ENCODE measurements around the gene ABCC1. TPM values are rescaled to one million over a fixed set of nuclear protein-coding genes. Genes with fewer than 3 reads are reported as not detected.

Gene ABCC1
- total and polyA plus RNA-seq, 2 of the 8 experiments (the other 6 are each of a cell fraction or from before 2014, with no cell fraction given): 42.6 to 66.8 TPM

GRCh38 chr16:16159662-16160061, 210.2 kb downstream of the ABCC1 start:
- Histone ChIP-seq H3K4me2 (ENCODE audit: insufficient read depth in 1 of 2, low read depth in 2 of 2, low read length in 2 of 2) (no peak overlapping the region), H3K79me2 (ENCODE audit: control insufficient read depth in 1 of 2, insufficient read depth in 2 of 2, low read length in 2 of 2) (no peaks in the 10 kb centered on the region), H3K27ac (ENCODE audit: low read depth, low read length) (no peak overlapping the region), H3K14ac (ENCODE audit: insufficient read length) (no peak overlapping the region), H3K79me1 (ENCODE audit: low read depth, low read length) (no peaks in the 10 kb centered on the region), H3K23ac (ENCODE audit: insufficient read length) (no peak overlapping the region), H2BK12ac (ENCODE audit: low read depth, low read length) (no peak overlapping the region), H2AK5ac (ENCODE audit: low read depth, low read length) (no peak overlapping the region), H3K4me3 (ENCODE audit: extremely low read depth in 1 of 4, insufficient read depth in 2 of 4, low read depth in 3 of 4, low read length in 4 of 4) (no peak overlapping the region), H3K23me2 (ENCODE audit: low read depth, low read length) (peaks cover 6% of the 10 kb centered on the region; the same call in 1 of the 2 replicates), H3K56ac (replicated peaks; ENCODE audit: insufficient read length, low read depth, low read length) (no peak overlapping the region), H4K8ac (ENCODE audit: extremely low read depth, insufficient read depth, low read length) (no peak overlapping the region), H3K4ac (replicated peaks; ENCODE audit: insufficient read length, low read depth, low read length) (no peak overlapping the region), H2BK120ac (replicated peaks; ENCODE audit: low read depth, low read length) (no peak overlapping the region), H4K91ac (replicated peaks; ENCODE audit: insufficient read length, low read length) (no peak overlapping the region), H3K9ac (replicated peaks in 1 of 4; ENCODE audit: extremely low read depth in 1 of 4, low read depth in 3 of 4, low read length in 3 of 4) (no peak overlapping the region), H2BK5ac (ENCODE audit: low read depth, low read length) (no peak overlapping the region), H3K36me3 (ENCODE audit: control insufficient read depth in 2 of 4, insufficient read depth in 4 of 4, low read length in 3 of 4) (no peaks in the 10 kb centered on the region), H2AFZ (ENCODE audit: low read length) (no peak overlapping the region), H3K4me1 (replicated peaks in 1 of 4; ENCODE audit: control insufficient read depth in 3 of 4, insufficient read depth in 4 of 4, low read length in 3 of 4) (no peaks in the 10 kb centered on the region), H3K18ac (ENCODE audit: extremely low read depth, low read length) (no peak overlapping the region), H3K27me3 (replicated peaks in 1 of 4; ENCODE audit: control insufficient read depth in 3 of 4, extremely low read depth in 1 of 4, insufficient read depth in 3 of 4, low read length in 3 of 4) (no peaks in the 10 kb centered on the region), H2BK15ac (ENCODE audit: low read length) (no peak overlapping the region), H2BK20ac (ENCODE audit: low read length) (no peak overlapping the region), H4K20me1 (replicated peaks in 1 of 2; ENCODE audit: control insufficient read depth in 1 of 2, insufficient read depth in 2 of 2, low read length in 2 of 2) (peaks cover 0 to 2% of the 10 kb centered on the region in 2 experiments), H3K9me3 (ENCODE audit: insufficient read depth in 2 of 2, low read depth in 1 of 2, low read length in 1 of 2) (peaks cover 22 to 26% of the 10 kb centered on the region in 2 experiments), H4K5ac (ENCODE audit: insufficient read length, low read depth, low read length) (no peak overlapping the region)
- WGBS, 2 experiments (ENCODE audit: extremely low coverage in 1 of 2, insufficient coverage in 1 of 2, insufficient read length in 1 of 2, insufficient replicate concordance in 2 of 2, low coverage in 1 of 2, low lambda C conversion rate in 2 of 2, missing lambda C conversion rate in 1 of 2): 97% methylated on average over 3 of the region's 3 CpGs; no CpG with 5 or more reads in 1 of the 2 experiments
- POLR2A ChIA-PET (ENCODE audit: partially characterized antibody): no interaction called here
- TF ChIP-seq GTF2F1 (IDR thresholded peaks at IDR 0.05; ENCODE audit: borderline replicate concordance, low read depth, low read length): no peak
- TF ChIP-seq POLR2AphosphoS5 (IDR thresholded peaks at IDR 0.05; ENCODE audit: low read depth, low read length): no peak
- no peak for TF ChIP-seq RBBP5 (IDR thresholded peaks at IDR 0.05; ENCODE audit: borderline replicate concordance, low read depth, low read length)
- no peak for TF ChIP-seq TAF1 (IDR thresholded peaks at IDR 0.05; ENCODE audit: low read depth, low read length)
- TF ChIP-seq FOSL1 (IDR thresholded peaks at IDR 0.05; ENCODE audit: insufficient read depth, low read depth, low read length): no peak
- no peak for TF ChIP-seq GABPA (IDR thresholded peaks at IDR 0.05; ENCODE audit: borderline replicate concordance, insufficient read depth, low read length)
- TF ChIP-seq HDAC6 (IDR thresholded peaks at IDR 0.05; ENCODE audit: low read depth, low read length): no peak
- no peak for TF ChIP-seq BRCA1 (IDR thresholded peaks at IDR 0.05; ENCODE audit: low read depth, low read length)
- no peak for TF ChIP-seq BACH1 (IDR thresholded peaks at IDR 0.05; ENCODE audit: low read length)
- TF ChIP-seq SIX5 (IDR thresholded peaks at IDR 0.05; ENCODE audit: low read depth, low read length): no peak
- TF ChIP-seq MAX (IDR thresholded peaks at IDR 0.05): no peak
- TF ChIP-seq JUND (IDR thresholded peaks at IDR 0.05; ENCODE audit: low read length): no peak
- FAIRE-seq (no peak), DNase-seq (ENCODE audit: low read depth in 1 of 2, low spot score in 2 of 2) (no peak)
- CTCF ChIA-PET (ENCODE audit: partially characterized antibody): interaction anchor here (2.0 kb wide), 1 partner anchor 26 kb away, joined by 5 read pairs; no protein-coding TSS in a partner anchor
